ENCODE results near the gene ICAM2.

ICAM2 gene

DNA sequence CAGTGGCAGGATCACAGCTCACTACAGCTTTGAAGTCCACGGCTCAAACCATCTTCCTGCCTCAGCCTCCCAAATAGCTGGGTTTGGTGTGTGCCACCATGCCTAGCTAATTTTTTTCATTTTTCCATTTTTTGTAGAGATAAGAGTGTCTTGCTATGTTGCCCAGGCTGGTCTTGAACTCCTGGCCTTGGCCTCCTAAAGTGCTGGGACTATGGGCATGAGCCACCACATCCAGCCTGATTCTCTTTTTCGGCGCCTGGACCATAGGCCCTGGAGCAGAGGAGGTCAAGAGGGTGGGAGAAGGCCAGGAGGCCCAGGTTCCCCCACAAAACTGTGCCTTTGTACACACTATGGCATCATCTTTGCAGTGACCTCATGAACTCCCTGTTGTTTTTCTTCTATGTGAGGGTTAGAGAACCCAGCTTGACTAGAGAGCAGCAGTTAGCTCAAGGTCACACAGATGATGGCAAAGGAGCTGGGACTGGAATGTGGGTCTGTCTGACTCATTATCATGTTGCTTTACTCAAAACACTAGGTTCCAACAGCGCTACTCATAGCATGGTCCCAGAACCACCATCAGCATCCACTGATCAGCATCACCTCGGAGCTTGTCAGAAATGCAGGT lies 64.0 kb downstream of the ICAM2 start:
- TF ChIP-seq, protein P1, sequence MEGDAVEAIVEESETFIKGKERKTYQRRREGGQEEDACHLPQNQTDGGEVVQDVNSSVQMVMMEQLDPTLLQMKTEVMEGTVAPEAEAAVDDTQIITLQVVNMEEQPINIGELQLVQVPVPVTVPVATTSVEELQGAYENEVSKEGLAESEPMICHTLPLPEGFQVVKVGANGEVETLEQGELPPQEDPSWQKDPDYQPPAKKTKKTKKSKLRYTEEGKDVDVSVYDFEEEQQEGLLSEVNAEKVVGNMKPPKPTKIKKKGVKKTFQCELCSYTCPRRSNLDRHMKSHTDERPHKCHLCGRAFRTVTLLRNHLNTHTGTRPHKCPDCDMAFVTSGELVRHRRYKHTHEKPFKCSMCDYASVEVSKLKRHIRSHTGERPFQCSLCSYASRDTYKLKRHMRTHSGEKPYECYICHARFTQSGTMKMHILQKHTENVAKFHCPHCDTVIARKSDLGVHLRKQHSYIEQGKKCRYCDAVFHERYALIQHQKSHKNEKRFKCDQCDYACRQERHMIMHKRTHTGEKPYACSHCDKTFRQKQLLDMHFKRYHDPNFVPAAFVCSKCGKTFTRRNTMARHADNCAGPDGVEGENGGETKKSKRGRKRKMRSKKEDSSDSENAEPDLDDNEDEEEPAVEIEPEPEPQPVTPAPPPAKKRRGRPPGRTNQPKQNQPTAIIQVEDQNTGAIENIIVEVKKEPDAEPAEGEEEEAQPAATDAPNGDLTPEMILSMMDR (IDR thresholded peaks at IDR 0.05; ENCODE audit: low read depth, low read length): no peak
- no peak overlapping the region for H3K4me3 ChIP-seq (ENCODE audit: low read depth, low read length)

DNA sequence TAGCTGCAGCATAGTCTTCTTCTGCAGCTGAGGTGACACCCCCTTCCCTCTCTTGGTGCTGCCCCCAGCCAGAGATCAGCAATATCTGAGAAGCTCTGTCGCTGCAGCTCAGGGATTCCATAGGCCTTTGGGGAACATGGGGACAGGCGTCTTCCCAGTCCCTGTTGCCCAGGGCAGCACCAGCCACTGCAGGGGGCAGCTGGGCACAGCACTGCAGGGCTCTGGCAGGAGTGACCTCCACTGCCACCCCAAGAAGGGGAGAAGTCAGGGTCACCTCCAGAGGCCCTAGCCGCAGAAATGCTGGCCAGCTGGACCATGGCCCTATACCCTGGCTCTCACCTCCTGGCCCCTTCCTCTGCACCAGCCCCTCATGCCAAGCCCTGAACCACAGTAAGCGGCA lies 64.6 kb downstream of the ICAM2 start:
- TF ChIP-seq, protein P1 (IDR thresholded peaks at IDR 0.05; ENCODE audit: low read depth, low read length): no peak
- H3K4me3 ChIP-seq (ENCODE audit: low read depth, low read length): no peak overlapping the region

DNA sequence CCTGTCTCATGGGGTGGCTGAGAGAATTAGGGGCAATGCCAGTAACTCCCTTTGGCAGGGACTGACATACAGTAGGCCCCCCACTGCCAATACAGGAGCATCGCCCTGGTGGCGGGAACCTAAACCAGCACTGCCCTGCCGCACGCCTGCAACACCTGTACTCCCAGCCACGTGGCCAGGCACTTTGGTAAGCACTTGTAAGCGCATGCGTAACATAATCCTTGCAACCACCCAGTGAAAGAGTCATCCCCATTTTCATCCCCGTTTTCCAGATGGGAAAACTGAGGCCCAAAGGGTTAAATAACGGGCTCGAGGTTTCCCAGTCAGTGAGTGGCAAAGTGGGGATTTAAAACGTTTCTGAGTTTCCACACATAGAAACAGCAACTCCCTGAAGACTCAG lies 65.2 kb downstream of the ICAM2 start:
- H3K4me3 ChIP-seq (ENCODE audit: low read depth, low read length): no peak overlapping the region

DNA sequence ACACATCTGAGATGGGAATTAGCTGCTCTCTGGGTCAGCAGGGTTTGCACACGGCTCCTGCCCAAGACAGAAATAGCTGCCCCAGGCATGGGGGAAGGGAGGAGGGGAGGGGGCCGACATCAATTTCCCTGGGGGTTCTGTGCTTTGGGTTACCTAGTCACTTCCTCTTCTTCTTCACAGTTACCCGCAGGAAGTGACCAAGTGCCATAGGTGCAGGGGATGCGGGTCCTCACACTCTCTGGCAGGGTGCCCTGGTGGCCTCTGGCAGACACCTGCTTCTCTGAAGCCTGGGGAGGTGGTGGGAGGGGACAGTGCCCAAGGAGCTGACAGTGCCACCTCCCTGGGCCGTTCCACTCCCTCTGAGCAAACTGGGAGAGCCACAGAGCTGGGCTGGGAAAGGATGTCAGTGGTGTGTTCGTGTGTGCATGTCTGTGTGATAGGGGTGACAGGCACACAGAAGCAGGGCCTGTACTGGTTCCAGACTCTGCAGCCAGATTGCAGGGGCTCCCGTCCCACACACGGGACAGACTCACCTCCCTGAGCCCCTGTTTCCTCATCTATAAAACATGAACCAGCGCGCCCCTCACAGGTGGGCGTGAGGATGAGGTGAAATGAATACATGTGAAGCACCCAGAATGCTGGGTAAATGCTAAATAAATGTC lies 65.9 kb downstream of the ICAM2 start:
- H3K4me3 ChIP-seq (ENCODE audit: low read depth, low read length): no peak overlapping the region
- TF ChIP-seq, protein P1 (IDR thresholded peaks at IDR 0.05; ENCODE audit: low read depth, low read length): no peak

More for the DNA sequence above, 65.2 kb downstream of the ICAM2 start:
- TF ChIP-seq, protein P1 (IDR thresholded peaks at IDR 0.05; ENCODE audit: low read depth, low read length): no peak
